ENCODE measurements around the gene HSD17B14.

- TF ChIP-seq CTCF (IDR thresholded peaks at IDR 0.05; ENCODE audit: insufficient read depth, low read length) (no peak), GABPA (IDR thresholded peaks at IDR 0.05; ENCODE audit: low read depth) (no peak), POLR2AphosphoS5 (IDR thresholded peaks at IDR 0.05; ENCODE audit: low read depth) (no peak), REST (IDR thresholded peaks at IDR 0.05; ENCODE audit: insufficient replicate concordance, low read depth) (no peak)
Measured at GRCh38 chr19:48784527-48784926, 51.8 kb downstream of the HSD17B14 start.

All from HL-60 (cell line).